Endodermal cell (in vitro differentiated cells): ENCODE measurements around the gene LCP2. TPM values are rescaled to one million over a fixed set of nuclear protein-coding genes. Genes with fewer than 3 reads are reported as not detected.

Experiments used
- DNase-seq: peaks from one replicate; pipeline ENCODE4 v3.0.0-alpha.2; 2017
- H3K27ac ChIP-seq: 2 replicates; pipeline ENCODE4 v1.5.1; 2013; ENCODE audit warnings: mild to moderate bottlenecking, low read depth, low read length, moderate library complexity
- H3K27me3 ChIP-seq: 2 replicates; pipeline ENCODE4 v1.6.1; 2013; ENCODE audit warnings: mild to moderate bottlenecking, low read length, moderate library complexity; ENCODE audit not compliant: insufficient read depth, control insufficient read depth, poor library complexity, severe bottlenecking
- H3K36me3 ChIP-seq: 2 replicates; pipeline ENCODE4 v1.7.0; 2013; ENCODE audit warnings: mild to moderate bottlenecking, low read length, moderate library complexity; ENCODE audit not compliant: control insufficient read depth, insufficient read depth
- H3K4me1 ChIP-seq: one replicate; pipeline ENCODE4 v1.7.0; 2013; ENCODE audit warnings: low read length; ENCODE audit not compliant: control insufficient read depth, insufficient read depth
- H3K4me3 ChIP-seq: 2 replicates; pipeline ENCODE4 v1.5.1; 2013; ENCODE audit warnings: mild to moderate bottlenecking, low read length, moderate library complexity
- H3K9ac ChIP-seq: 2 replicates; pipeline ENCODE4 v1.6.1; 2013; ENCODE audit warnings: mild to moderate bottlenecking, low read length, moderate library complexity; ENCODE audit not compliant: poor library complexity, severe bottlenecking; ENCODE audit errors: extremely low read depth
- H3K9me3 ChIP-seq: 2 replicates; pipeline ENCODE4 v1.6.1; 2013; ENCODE audit warnings: mild to moderate bottlenecking, low read length, moderate library complexity; ENCODE audit not compliant: control insufficient read depth
- H3K27ac Mint-ChIP-seq: 2 replicates; pipeline ENCODE4 v1.8.0; 2020; ENCODE audit warnings: mixed read lengths
- H3K27me3 Mint-ChIP-seq: 2 replicates; pipeline ENCODE4 v1.8.0; 2021; ENCODE audit warnings: mild to moderate bottlenecking, mixed read lengths; ENCODE audit not compliant: insufficient read depth
- H3K36me3 Mint-ChIP-seq: 2 replicates; pipeline ENCODE4 v1.8.0; 2020; ENCODE audit warnings: low read depth, mixed read lengths
- H3K4me1 Mint-ChIP-seq: 2 replicates; pipeline ENCODE4 v1.8.0; 2020; ENCODE audit warnings: mixed read lengths
- H3K4me3 Mint-ChIP-seq: 2 replicates; pipeline ENCODE4 v1.8.0; 2020; ENCODE audit warnings: mild to moderate bottlenecking, moderate library complexity, mixed read lengths
- H3K9me3 Mint-ChIP-seq: 2 replicates; pipeline ENCODE4 v1.8.0; 2020; ENCODE audit warnings: mild to moderate bottlenecking, mixed read lengths
- WGBS, 2 experiments: methylation state at CpG; one replicate each; pipeline versions ENCODE4 v1.1.5 to v1.1.7; 2013; ENCODE audit warnings: missing lambda C conversion rate in 2 of 2, mixed read lengths in 1 of 2; ENCODE audit not compliant: insufficient coverage in 1 of 2, insufficient read length in 1 of 2; 5-methylcytosine and 5-hydroxymethylcytosine counted together
- total RNA-seq, 2 donors: library from RNA; stranded (reverse); fragmentation: NEBNext Ultra II Directional in 1 of 2; extraction: Animal tissue kit (Norgen Biotek cat#: 25700) in 1 of 2; gene quantifications; 2 replicates in 1 of 2; 3 replicates in 1 of 2; pipeline ENCODE4 v1.2.1, GENCODE V29; 2021
- TF ChIP-seq, protein P1 (sequence below): fragments of 200-600 bp; sonication (generic); conservative IDR thresholded peaks from 2 replicates; pipeline ENCODE4 v1.5.0; 2021; ENCODE audit warnings: antibody characterized with exemption, mild to moderate bottlenecking

Gene LCP2
- total RNA-seq, 2 donors from 2014 or later = 0.11 TPM; not detected in 1

DNA sequence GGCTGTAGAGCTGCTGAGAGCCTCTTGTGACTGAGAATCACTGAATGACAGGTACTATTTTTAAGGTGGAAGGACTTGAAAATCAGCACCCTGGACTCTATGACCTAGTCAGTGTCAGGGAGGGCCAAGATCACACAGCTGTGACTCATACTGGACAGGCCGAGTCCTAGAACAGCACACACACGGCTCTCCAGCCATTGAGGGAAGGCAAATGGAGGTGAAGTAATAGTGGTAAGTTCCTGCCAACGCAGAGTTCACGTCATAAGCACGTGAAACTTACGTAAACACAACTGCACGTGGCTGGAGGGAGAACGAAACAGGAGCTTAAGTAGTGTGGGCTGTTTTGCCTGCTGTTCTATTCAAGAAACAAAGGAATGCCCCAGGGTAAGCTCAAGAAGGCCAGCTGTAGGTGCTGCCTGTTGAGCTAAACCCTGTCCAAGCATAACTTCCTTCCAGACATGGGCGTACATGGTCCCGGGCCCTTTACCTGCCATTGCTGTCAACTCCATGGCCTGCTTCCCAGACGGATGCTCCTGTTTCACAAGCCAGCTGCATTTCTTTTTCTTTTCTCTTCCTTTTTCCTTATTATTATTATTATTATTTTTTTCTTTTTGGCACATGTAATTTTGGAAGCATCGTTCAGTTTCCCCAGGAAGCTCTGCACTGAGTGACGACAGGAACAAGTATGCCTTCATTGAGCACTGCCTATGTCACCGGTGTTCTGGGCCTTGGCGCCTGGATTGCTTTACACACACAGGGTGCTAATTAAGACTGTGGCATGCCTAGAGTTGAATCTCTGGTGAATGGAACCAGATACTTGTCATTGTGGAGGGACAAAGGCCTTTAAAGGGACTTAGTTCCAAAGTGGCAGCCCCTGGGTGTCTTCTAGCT lies 10.2 kb upstream of the LCP2 start:
- WGBS, 2 experiments = 82 to 89% methylated on average over 14 to 15 of the region's 15 CpGs
- Histone ChIP-seq H3K36me3 (no peaks in the 10 kb centered on the region), H3K4me3 (no peak overlapping the region), H3K9ac (no peak overlapping the region), H3K9me3 (no peaks in the 10 kb centered on the region), H3K27me3 (no peaks in the 10 kb centered on the region), H3K4me1 (peaks cover 3% of the 10 kb centered on the region), H3K27ac (no peak overlapping the region)
- no peak overlapping the region for H3K4me3 Mint-ChIP-seq
- DNase-seq = no peak
- H3K27ac Mint-ChIP-seq = no peak overlapping the region
- H3K36me3 Mint-ChIP-seq = no peaks in the 10 kb centered on the region
- TF ChIP-seq, protein P1, sequence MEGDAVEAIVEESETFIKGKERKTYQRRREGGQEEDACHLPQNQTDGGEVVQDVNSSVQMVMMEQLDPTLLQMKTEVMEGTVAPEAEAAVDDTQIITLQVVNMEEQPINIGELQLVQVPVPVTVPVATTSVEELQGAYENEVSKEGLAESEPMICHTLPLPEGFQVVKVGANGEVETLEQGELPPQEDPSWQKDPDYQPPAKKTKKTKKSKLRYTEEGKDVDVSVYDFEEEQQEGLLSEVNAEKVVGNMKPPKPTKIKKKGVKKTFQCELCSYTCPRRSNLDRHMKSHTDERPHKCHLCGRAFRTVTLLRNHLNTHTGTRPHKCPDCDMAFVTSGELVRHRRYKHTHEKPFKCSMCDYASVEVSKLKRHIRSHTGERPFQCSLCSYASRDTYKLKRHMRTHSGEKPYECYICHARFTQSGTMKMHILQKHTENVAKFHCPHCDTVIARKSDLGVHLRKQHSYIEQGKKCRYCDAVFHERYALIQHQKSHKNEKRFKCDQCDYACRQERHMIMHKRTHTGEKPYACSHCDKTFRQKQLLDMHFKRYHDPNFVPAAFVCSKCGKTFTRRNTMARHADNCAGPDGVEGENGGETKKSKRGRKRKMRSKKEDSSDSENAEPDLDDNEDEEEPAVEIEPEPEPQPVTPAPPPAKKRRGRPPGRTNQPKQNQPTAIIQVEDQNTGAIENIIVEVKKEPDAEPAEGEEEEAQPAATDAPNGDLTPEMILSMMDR = no peak
- H3K9me3 Mint-ChIP-seq = no peaks in the 10 kb centered on the region
- no peaks in the 10 kb centered on the region for H3K27me3 Mint-ChIP-seq
- peaks cover 15% of the 10 kb centered on the region for H3K4me1 Mint-ChIP-seq

DNA sequence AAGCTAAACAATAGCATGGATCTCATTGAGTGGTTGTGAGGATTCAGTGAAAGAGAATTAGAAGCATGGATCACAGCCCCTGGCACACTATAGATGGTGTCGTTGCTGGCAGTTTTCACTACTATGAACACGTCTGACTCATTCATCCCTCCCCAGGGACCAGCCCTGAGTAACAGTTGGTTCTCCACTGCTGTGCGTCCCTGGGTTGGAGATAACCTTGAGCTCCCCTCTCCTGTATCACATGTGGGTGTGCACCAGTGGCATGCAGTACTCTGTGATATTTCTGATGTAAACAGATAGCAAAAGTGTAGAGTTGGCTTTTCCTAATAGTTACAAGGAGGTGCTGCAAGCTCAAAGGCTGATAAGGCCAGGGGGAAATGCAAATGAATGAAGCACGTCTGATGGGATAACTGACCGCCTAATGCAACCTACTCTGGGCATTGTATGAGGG lies 8.8 kb upstream of the LCP2 start:
- H3K27me3 ChIP-seq = no peaks in the 10 kb centered on the region
- Mint-ChIP-seq H3K36me3 (no peaks in the 10 kb centered on the region), H3K4me1 (peaks cover 15% of the 10 kb centered on the region), H3K4me3 (no peak overlapping the region), H3K27me3 (no peaks in the 10 kb centered on the region), H3K27ac (no peak overlapping the region), H3K9me3 (no peaks in the 10 kb centered on the region)
- H3K9me3 ChIP-seq = no peaks in the 10 kb centered on the region
- no peak overlapping the region for H3K9ac ChIP-seq
- no peak overlapping the region for H3K4me3 ChIP-seq
- no peak for DNase-seq
- H3K27ac ChIP-seq = peak overlapping the region; percentile 2
- TF ChIP-seq, protein P1 = no peak
- no peaks in the 10 kb centered on the region for H3K36me3 ChIP-seq
- 85 to 86% methylated on average over 5 of the region's 5 CpGs for WGBS, 2 experiments
- H3K4me1 ChIP-seq = peaks cover 3% of the 10 kb centered on the region

DNA sequence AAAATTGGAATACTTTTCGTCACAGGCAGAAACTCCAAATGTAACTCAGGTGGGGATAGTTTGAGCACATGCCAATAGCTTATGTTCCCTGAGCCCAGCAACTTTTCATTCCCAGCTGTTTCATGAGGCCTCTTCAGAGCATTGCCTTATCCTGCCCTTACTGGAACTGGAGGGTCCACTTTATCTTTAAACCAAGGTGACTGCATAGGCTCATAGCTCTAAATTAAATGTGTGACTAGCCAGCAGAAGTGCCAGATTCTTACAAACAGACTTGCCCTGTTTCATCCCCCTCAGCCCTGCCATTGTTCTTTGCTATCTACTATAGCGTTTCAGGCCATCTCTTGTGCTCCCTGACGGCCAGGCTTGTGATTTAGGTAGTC lies 8.1 kb upstream of the LCP2 start:
- peaks cover 15% of the 10 kb centered on the region for H3K4me1 Mint-ChIP-seq
- H3K4me3 Mint-ChIP-seq = no peak overlapping the region
- Histone ChIP-seq H3K27me3 (no peaks in the 10 kb centered on the region), H3K36me3 (no peaks in the 10 kb centered on the region), H3K9me3 (no peaks in the 10 kb centered on the region), H3K27ac (no peak overlapping the region), H3K9ac (no peak overlapping the region), H3K4me3 (no peak overlapping the region), H3K4me1 (peaks cover 3% of the 10 kb centered on the region)
- peaks cover 5% of the 10 kb centered on the region for H3K27me3 Mint-ChIP-seq
- no peaks in the 10 kb centered on the region for H3K9me3 Mint-ChIP-seq
- 82 to 85% methylated on average over 3 of the region's 3 CpGs for WGBS, 2 experiments
- no peak for DNase-seq
- TF ChIP-seq, protein P1 = no peak
- H3K27ac Mint-ChIP-seq = no peak overlapping the region
- no peaks in the 10 kb centered on the region for H3K36me3 Mint-ChIP-seq
